Ascending aorta (tissue), 2 donors: ENCODE measurements around the gene VAT1L. TPM values are rescaled to one million over a fixed set of nuclear protein-coding genes. Genes with fewer than 3 reads are reported as not detected.

Source experiments
- DNase-seq, 2 donors: peaks; one replicate each; pipeline ENCODE4 v3.0.0-alpha.2; 2019; ENCODE audit warnings: low spot score in 2 of 2
- H3K27ac ChIP-seq, 2 donors: fragments of 200-600 bp; sonication (generic); one replicate each; pipeline ENCODE4 v1.5.1; 2016 to 2017; ENCODE audit warnings: mild to moderate bottlenecking in 1 of 2
- H3K27me3 ChIP-seq: fragments of 200-600 bp; sonication (generic); one replicate; pipeline ENCODE4 v1.5.1; 2017
- H3K36me3 ChIP-seq, 2 donors: fragments of 200-600 bp; sonication (generic); one replicate each; pipeline ENCODE4 v1.5.1; 2016
- H3K4me1 ChIP-seq, 2 donors: fragments of 200-600 bp; sonication (generic); one replicate each; pipeline ENCODE4 v1.5.1; 2016 to 2017; ENCODE audit warnings: mild to moderate bottlenecking in 1 of 2
- H3K4me3 ChIP-seq, 2 donors: fragments of 200-600 bp; sonication (generic); one replicate each; pipeline ENCODE4 v1.5.1; 2016 to 2017; ENCODE audit warnings: mild to moderate bottlenecking in 1 of 2
- H3K9me3 ChIP-seq, 2 donors: fragments of 200-600 bp; sonication (generic); one replicate each; pipeline ENCODE4 v1.5.1; 2016
- CTCF ChIP-seq, 3 experiments: fragments of 200-600 bp in 2 of 3; fragments of 450-650 bp in 1 of 3; sonication (generic) in 2 of 3; IDR thresholded peaks; one replicate each; pipeline ENCODE4 v1.5.1; 2016 to 2019; ENCODE audit warnings: antibody characterized with exemption in 3 of 3, mild to moderate bottlenecking in 1 of 3, moderate library complexity in 1 of 3
- intact Hi-C: fragments of 100-400 bp; cut with DNase I; formaldehyde crosslinking; loops from one replicate; pipeline ENCODE4 v1.15.1; 2023
- total RNA-seq: library from RNA; depleted of rRNA; stranded (reverse); fragments of >200 nt; gene quantifications from one replicate; pipeline ENCODE4 v1.1.0, GENCODE V29; 2016

The VAT1L gene
- total RNA-seq, 1 donor from 2014 or later = 12.6 TPM

- no peak for DNase-seq
- Histone ChIP-seq H3K27me3 (no peaks in the 10 kb centered on the region), H3K9me3 (no peaks in the 10 kb centered on the region), H3K36me3 (no peaks in the 10 kb centered on the region), H3K4me3 (no peak overlapping the region), H3K4me1 (no peaks in the 10 kb centered on the region), H3K27ac (no peak overlapping the region)
- intact Hi-C loops = no loop called here
- no peak for TF ChIP-seq CTCF (IDR thresholded peaks at IDR 0.05)
Observed at GRCh38 chr16:77748421-77749005, 39.9 kb upstream of the VAT1L start.

- intact Hi-C loops = no loop called here
- DNase-seq = no peak
- no peak for TF ChIP-seq CTCF (IDR thresholded peaks at IDR 0.05)
- no peaks in the 10 kb centered on the region for H3K4me1 ChIP-seq
- no peak overlapping the region for H3K4me3 ChIP-seq
- H3K36me3 ChIP-seq = no peaks in the 10 kb centered on the region
- no peaks in the 10 kb centered on the region for H3K9me3 ChIP-seq
- no peaks in the 10 kb centered on the region for H3K27me3 ChIP-seq
- no peak overlapping the region for H3K27ac ChIP-seq
Observed at GRCh38 chr16:77749415-77749814, 38.9 kb upstream of the VAT1L start.

- no peak for TF ChIP-seq CTCF (IDR thresholded peaks at IDR 0.05)
Observed at GRCh38 chr16:77758046-77758445, 30.3 kb upstream of the VAT1L start.

GRCh38 chr16:77758508-77758907 is 29.9 kb upstream of the VAT1L start:
- H3K27ac ChIP-seq = no peak overlapping the region
- no peak for DNase-seq
- intact Hi-C loops = no loop called here
- no peaks in the 10 kb centered on the region for H3K9me3 ChIP-seq
- no peaks in the 10 kb centered on the region for H3K27me3 ChIP-seq
- H3K4me1 ChIP-seq = no peaks in the 10 kb centered on the region
- no peak overlapping the region for H3K4me3 ChIP-seq
- no peak for TF ChIP-seq CTCF (IDR thresholded peaks at IDR 0.05)
- H3K36me3 ChIP-seq = no peaks in the 10 kb centered on the region

More at GRCh38 chr16:77758046-77758445, 30.3 kb upstream of the VAT1L start:
- Histone ChIP-seq H3K27me3 (no peaks in the 10 kb centered on the region), H3K4me1 (no peaks in the 10 kb centered on the region), H3K4me3 (no peak overlapping the region), H3K36me3 (no peaks in the 10 kb centered on the region), H3K27ac (no peak overlapping the region), H3K9me3 (no peaks in the 10 kb centered on the region)
- intact Hi-C loops = no loop called here
- DNase-seq = no peak

- intact Hi-C loops = no loop called here
Observed at GRCh38 chr16:77759201-77759600, 29.2 kb upstream of the VAT1L start.

More at GRCh38 chr16:77759201-77759600, 29.2 kb upstream of the VAT1L start:
- H3K27me3 ChIP-seq = no peaks in the 10 kb centered on the region
- no peak overlapping the region for H3K27ac ChIP-seq
- H3K9me3 ChIP-seq = no peaks in the 10 kb centered on the region
- TF ChIP-seq CTCF (IDR thresholded peaks at IDR 0.05) = no peak
- H3K36me3 ChIP-seq = no peaks in the 10 kb centered on the region
- H3K4me1 ChIP-seq = peaks cover 3 to 6% of the 10 kb centered on the region in 2 donors
- no peak for DNase-seq
- no peak overlapping the region for H3K4me3 ChIP-seq
